BJ (cell line): ENCODE measurements around the gene DYRK3. TPM values are rescaled to one million over a fixed set of nuclear protein-coding genes. Genes with fewer than 3 reads are reported as not detected.
A peak's percentile ranks its signal among the peaks of the same experiment; 100 is the strongest.

Experiments used
- CTCF ChIA-PET: fragments of 350-600 bp; formaldehyde crosslinking; extraction: SDS; loops from one replicate; lab custom pipeline; 2021; ENCODE audit warnings: antibody characterized with exemption, inconsistent platforms; lab: Yijun Ruan, JAX
- POLR2A ChIA-PET: fragments of 300-600 bp; sonication (Branson Sonifier 250); formaldehyde crosslinking; extraction: SDS; loops from one replicate; lab custom pipeline; 2021; ENCODE audit warnings: antibody characterized with exemption; lab: Charles Lee
- DNase-seq: peaks from one replicate; pipeline ENCODE4 v3.0.0-alpha.2; 2011; ENCODE audit warnings: low read depth
- H3K27me3 ChIP-seq: 2 replicates; pipeline ENCODE4 v1.6.0; 2011; ENCODE audit warnings: low read length; ENCODE audit not compliant: control insufficient read depth, insufficient read depth
- H3K36me3 ChIP-seq: 2 replicates; pipeline ENCODE4 v1.5.1; 2011; ENCODE audit warnings: low read length; ENCODE audit not compliant: control insufficient read depth, insufficient read depth
- H3K4me3 ChIP-seq: 2 replicates; pipeline ENCODE4 v1.5.1; 2011; ENCODE audit warnings: low read depth, mild to moderate bottlenecking, control low read depth, low read length
- polyA plus RNA-seq: library from polyadenylated mRNA; depleted of rRNA; stranded (reverse); fragments of >200 nt; gene quantifications from 2 replicates; pipeline ENCODE4 v1.2.3, GENCODE V29; 2011
- TF ChIP-seq, protein P1 (sequence below): IDR thresholded peaks from 2 replicates; pipeline ENCODE4 v1.5.1; 2011; ENCODE audit warnings: low read depth, mild to moderate bottlenecking, control low read depth, inconsistent platforms, low read length, moderate library complexity; ENCODE audit not compliant: insufficient read depth

Gene DYRK3
- polyA plus RNA-seq, 1 experiment, result 7.4 TPM

DNA sequence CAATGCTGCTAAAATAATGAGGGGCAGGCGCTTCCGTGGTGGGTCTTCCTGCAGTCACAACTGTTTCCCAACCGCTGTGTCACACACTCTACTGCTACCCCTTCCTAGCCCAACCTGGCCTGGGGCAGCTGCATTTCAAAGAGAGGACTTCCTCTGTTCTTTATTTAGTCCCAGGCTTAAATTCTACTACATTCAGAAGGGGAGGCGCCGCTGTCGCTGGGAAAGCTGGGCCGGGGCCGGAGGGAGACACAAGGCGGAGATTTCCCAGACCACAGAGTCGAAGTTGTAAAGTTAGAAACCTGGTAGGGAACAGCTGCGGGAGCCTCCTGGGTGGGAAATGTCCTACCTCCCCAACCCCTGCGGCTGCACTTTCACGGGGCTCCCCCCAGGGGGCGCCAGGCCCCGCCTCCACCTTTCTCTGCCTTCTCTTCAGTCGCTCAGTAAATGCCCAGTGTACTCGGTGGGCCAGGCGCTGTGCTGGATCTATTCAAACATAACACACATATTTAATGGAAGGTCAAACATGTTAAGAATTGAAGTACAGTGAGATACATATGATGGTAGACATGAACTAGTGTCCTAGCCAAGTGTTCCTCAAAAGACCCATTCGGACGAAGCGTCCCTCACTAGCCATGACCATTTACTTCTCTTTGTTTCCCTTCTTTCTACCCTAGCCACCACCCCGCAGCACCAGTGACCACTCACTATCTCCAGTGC is 23.1 kb downstream of the DYRK3 start:
- Histone ChIP-seq H3K27me3 (peaks cover 7% of the 10 kb centered on the region), H3K36me3 (no peaks in the 10 kb centered on the region), H3K4me3 (no peak overlapping the region)
- CTCF ChIA-PET, result interaction anchor here (0.7 to 4.6 kb wide), 19 partner anchors 9 to 267 kb away, joined by 3 to 36 read pairs (median 6); partner anchors contain the start of gene DYRK3
- no peak for DNase-seq
- TF ChIP-seq, protein P1, sequence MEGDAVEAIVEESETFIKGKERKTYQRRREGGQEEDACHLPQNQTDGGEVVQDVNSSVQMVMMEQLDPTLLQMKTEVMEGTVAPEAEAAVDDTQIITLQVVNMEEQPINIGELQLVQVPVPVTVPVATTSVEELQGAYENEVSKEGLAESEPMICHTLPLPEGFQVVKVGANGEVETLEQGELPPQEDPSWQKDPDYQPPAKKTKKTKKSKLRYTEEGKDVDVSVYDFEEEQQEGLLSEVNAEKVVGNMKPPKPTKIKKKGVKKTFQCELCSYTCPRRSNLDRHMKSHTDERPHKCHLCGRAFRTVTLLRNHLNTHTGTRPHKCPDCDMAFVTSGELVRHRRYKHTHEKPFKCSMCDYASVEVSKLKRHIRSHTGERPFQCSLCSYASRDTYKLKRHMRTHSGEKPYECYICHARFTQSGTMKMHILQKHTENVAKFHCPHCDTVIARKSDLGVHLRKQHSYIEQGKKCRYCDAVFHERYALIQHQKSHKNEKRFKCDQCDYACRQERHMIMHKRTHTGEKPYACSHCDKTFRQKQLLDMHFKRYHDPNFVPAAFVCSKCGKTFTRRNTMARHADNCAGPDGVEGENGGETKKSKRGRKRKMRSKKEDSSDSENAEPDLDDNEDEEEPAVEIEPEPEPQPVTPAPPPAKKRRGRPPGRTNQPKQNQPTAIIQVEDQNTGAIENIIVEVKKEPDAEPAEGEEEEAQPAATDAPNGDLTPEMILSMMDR, result peak; percentile 83
- POLR2A ChIA-PET, result no interaction called here

DNA sequence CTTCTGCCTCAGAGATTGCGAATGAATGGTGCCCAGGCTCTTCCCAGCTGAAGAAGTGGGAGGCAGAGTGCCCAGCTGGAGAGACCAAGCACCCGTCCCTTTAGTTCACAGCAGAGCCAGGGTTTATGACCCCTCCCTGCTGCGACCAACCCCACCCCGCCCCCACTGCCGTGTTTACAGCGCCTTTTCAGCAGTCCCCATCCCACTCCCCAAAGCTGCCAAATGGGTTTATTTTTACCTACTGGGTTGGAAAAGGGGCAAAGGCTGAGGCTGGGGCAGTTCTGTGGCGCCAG is 23.6 kb downstream of the DYRK3 start:
- CTCF ChIA-PET, result interaction anchor here (1.0 to 4.6 kb wide), 17 partner anchors 10 to 266 kb away, joined by 3 to 36 read pairs (median 5); partner anchors contain the start of gene DYRK3
- Histone ChIP-seq H3K36me3 (no peaks in the 10 kb centered on the region), H3K4me3 (no peak overlapping the region), H3K27me3 (peaks cover 12% of the 10 kb centered on the region)
- TF ChIP-seq, protein P1, result no peak
- no peak for DNase-seq
- POLR2A ChIA-PET, result no interaction called here

DNA sequence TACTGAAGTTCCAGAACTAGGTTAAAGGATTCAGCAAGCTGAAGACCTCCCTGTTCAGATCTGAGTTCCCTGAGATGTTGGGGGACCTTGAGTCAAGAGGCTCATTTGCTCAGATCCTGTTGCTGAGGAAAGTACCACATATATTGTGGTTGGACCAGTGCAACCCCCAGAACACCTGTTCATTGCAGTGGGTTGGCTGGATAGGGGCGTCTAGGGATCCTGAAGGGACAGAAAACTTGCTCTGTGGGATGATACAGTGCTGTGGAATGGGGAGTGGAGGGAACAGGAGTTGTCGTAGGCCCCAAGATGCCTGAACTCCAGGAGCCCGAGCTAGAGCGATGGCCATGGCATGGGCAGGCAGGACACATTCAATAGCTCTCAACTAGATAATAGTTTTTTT is 24.8 kb downstream of the DYRK3 start:
- ChIA-PET CTCF (interaction anchor here (0.9 to 4.6 kb wide), 11 partner anchors 9 to 181 kb away, joined by 3 to 36 read pairs (median 5); partner anchors contain the start of gene DYRK3), POLR2A (no interaction called here)
- TF ChIP-seq, protein P1, result no peak
- no peak for DNase-seq
- H3K4me3 ChIP-seq, result no peak overlapping the region
- peaks cover 13% of the 10 kb centered on the region for H3K27me3 ChIP-seq
- no peaks in the 10 kb centered on the region for H3K36me3 ChIP-seq

DNA sequence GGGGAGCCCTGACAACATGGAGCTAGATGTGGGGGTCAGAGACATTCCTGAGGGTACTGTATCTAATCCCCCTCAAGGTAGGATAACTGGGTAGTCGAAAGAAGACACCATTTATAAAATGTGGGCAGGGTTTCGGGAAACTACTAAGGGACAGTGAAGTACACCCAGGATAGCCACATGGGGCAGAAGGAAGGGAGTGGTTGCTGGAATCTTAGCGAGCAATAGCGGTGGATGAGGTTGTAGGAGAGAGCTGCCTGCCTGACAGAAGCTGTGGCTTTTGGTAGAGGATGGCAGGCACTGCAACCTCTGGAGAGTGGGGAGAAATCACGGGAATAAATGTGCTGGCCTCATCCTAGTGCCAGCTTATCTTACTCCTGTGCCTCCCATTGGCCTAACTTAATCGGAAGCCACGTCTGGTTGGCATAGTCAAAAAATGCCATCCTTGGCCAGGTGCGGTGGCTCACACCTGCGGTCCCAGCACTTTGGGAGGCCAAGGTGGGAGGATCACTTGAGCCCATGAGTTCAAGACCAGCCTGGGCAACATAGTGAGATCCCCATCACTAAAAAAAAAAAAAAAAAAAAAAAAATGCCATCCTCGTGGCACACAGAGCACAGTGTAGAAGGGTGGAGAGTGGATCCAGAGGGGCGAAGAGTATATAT is 26.0 kb downstream of the DYRK3 start:
- ChIA-PET CTCF (interaction anchor here (0.9 to 6.3 kb wide), 7 partner anchors 12 to 180 kb away, joined by 3 to 130 read pairs (median 5); partner anchors contain the start of gene DYRK3), POLR2A (no interaction called here)
- no peaks in the 10 kb centered on the region for H3K36me3 ChIP-seq
- no peak overlapping the region for H3K4me3 ChIP-seq
- H3K27me3 ChIP-seq, result peaks cover 13% of the 10 kb centered on the region
- TF ChIP-seq, protein P1, result no peak
- DNase-seq, result no peak

DNA sequence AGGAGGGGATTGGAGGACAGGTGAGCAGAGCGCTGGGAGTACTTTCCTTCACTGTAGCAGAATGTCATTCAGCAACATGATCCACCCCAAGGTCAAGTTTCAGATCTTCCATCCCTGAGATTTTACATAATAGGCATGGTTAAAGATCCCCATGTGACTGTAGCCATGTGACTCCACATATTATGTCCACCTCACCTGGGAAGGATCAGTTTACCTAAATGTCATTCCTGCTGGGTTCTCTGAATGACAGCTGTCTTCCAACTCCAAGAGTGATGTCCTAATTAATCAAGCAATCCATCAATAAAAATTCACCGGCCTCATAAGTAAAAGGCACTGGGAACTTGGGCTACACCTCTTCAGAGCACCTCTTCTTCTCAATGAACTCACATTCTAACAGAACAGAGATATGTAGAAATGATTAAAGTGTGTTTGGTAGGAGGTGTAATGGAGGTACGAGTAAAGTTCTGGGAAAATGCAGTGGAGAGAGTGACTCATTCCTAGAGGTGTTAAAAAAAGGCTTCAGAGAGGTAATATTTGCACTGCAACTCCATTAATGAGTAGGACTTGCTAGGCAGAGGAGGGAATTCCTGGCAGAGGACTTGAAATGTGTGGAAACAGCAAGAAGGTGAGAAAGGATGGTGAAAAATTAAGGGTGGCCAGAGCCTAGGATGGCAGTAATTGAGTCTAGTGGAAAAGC is 27.2 kb downstream of the DYRK3 start:
- ChIA-PET POLR2A (interaction anchor here (0.9 kb wide), 1 partner anchor 22 kb away, joined by 3 read pairs; the partner anchor contains the start of gene MAPKAPK2), CTCF (interaction anchor here (0.6 to 6.3 kb wide), 23 partner anchors 9 to 205 kb away, joined by 3 to 130 read pairs (median 9); partner anchors contain the start of genes DYRK3, EIF2D, IKBKE and MAPKAPK2)
- DNase-seq, result no peak
- no peak overlapping the region for H3K4me3 ChIP-seq
- no peaks in the 10 kb centered on the region for H3K36me3 ChIP-seq
- TF ChIP-seq, protein P1, result no peak
- peaks cover 13% of the 10 kb centered on the region for H3K27me3 ChIP-seq
